NT2/D1 (cell line): ENCODE measurements around the gene USP11.

Experiments used
- SUZ12 ChIP-seq: IDR thresholded peaks from 2 replicates; pipeline ENCODE4 v1.6.1; 2011; ENCODE audit not compliant: insufficient read length, insufficient read depth; ENCODE audit errors: extremely low read depth
- ZNF274 ChIP-seq: IDR thresholded peaks from 2 replicates; pipeline ENCODE4 v1.6.1; 2011; ENCODE audit warnings: mild to moderate bottlenecking, low read depth, low read length

- TF ChIP-seq ZNF274 (no peak), SUZ12 (no peak)
Observed at GRCh38 chrX:47215291-47215900, 17.4 kb upstream of the USP11 start.
